SK-N-SH treated with all-trans-retinoic acid at 6 μM for 48 hours (cell line): ENCODE data around the gene LEPR.
A peak's percentile ranks its signal among the peaks of the same experiment; 100 is the strongest.

Source experiments
- ARNTL ChIP-seq: fragments of 450-650 bp; formaldehyde crosslinking; IDR thresholded peaks from 2 replicates; pipeline ENCODE4 v1.5.0; 2020; ENCODE audit warnings: low read depth, mild to moderate bottlenecking, moderate library complexity, borderline replicate concordance
- CREB5 ChIP-seq: fragments of 250-450 bp; sonication (Bioruptor Pico); IDR thresholded peaks from 2 replicates; pipeline ENCODE4 v1.5.1; 2020; ENCODE audit warnings: low read depth, mild to moderate bottlenecking, moderate library complexity
- GLIS3 ChIP-seq: fragments of 250-450 bp; sonication (Bioruptor Pico); IDR thresholded peaks from 2 replicates; pipeline ENCODE4 v1.5.0; 2020; ENCODE audit warnings: mild to moderate bottlenecking, moderate library complexity
- OSR1 ChIP-seq: fragments of 250-450 bp; sonication (Bioruptor Pico); IDR thresholded peaks from 2 replicates; pipeline ENCODE4 v1.8.0; 2022; ENCODE audit warnings: moderate library complexity, mild to moderate bottlenecking, inconsistent platforms
- PPARA ChIP-seq: fragments of 250-450 bp; sonication (Bioruptor Pico); IDR thresholded peaks from 2 replicates; pipeline ENCODE4 v1.5.0; 2020; ENCODE audit warnings: mild to moderate bottlenecking, borderline replicate concordance
- RARB ChIP-seq: fragments of 250-450 bp; sonication (Bioruptor Pico); IDR thresholded peaks from 2 replicates; pipeline ENCODE4 v1.8.0; 2021; ENCODE audit warnings: mild to moderate bottlenecking, moderate library complexity
- ZFP3 ChIP-seq: fragments of 250-450 bp; sonication (Bioruptor Pico); IDR thresholded peaks from 2 replicates; pipeline ENCODE4 v1.5.0; 2020; ENCODE audit warnings: mild to moderate bottlenecking, moderate library complexity
- ZFP30 ChIP-seq: fragments of 450-650 bp; formaldehyde crosslinking; IDR thresholded peaks from 2 replicates; pipeline ENCODE4 v1.5.0; 2022; ENCODE audit warnings: mild to moderate bottlenecking, moderate library complexity
- ZNF565 ChIP-seq: fragments of 450-650 bp; formaldehyde crosslinking; conservative IDR thresholded peaks from 2 replicates; pipeline ENCODE4 v1.5.0; 2020; ENCODE audit warnings: low read depth, mild to moderate bottlenecking, moderate library complexity
- ZNF70 ChIP-seq: fragments of 450-650 bp; formaldehyde crosslinking; IDR thresholded peaks from 2 replicates; pipeline ENCODE4 v1.5.0; 2020; ENCODE audit warnings: mild to moderate bottlenecking, moderate library complexity
- TF ChIP-seq, protein P1 (sequence below): fragments of 250-450 bp; sonication (Bioruptor Pico); IDR thresholded peaks from 2 replicates; pipeline ENCODE4 v1.8.0; 2020; ENCODE audit warnings: mild to moderate bottlenecking, moderate library complexity, borderline replicate concordance
- TF ChIP-seq, protein P2 (sequence below): fragments of 250-450 bp; sonication (Bioruptor Pico); IDR thresholded peaks from 2 replicates; pipeline ENCODE4 v1.5.0; 2020; ENCODE audit warnings: mild to moderate bottlenecking, moderate library complexity

DNA sequence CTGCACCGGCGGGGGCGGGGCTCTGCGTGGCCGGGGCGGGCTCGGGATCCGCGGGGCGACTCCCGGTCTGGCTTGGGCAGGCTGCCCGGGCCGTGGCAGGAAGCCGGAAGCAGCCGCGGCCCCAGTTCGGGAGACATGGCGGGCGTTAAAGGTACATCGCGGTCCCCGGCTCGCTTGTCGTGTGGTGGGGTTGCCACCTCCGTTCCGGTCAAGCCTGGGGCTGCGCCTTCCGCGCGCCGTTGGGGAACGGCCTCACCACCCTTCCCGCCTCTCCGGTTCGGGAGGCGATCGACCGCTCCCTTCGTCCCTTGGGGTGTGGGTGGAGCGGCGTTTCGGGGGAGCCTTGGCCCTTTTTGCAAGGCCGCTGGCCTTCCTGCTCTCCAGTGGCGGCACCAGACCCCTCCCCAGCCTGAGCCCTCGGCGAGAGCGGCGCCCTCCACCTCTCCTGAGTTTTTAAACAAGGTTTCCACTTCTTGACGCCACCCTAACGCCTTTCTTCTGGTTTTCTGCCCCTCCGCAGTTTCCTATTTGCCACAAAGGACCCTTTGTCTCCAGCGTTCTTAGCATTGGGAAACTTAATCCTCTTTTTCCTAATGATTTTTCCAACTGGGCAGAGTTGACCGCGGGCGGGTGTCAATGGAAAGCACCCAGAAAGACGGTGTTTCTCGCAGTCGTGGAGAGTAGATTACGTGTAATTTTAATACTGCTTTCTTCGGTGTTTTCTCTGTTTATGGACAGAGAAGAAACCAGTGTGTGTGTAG is at the start of gene LEPR, which contains the start of gene LEPROT:
- TF ChIP-seq ZNF70 (no peak), ARNTL (CRISPR knock-in tag) (no peak), ZNF565 (CRISPR knock-in tag) (no peak), GLIS3 (peak; percentile 42; the same call in 1 of the 2 replicates), PPARA (CRISPR knock-in tag) (no peak), CREB5 (CRISPR knock-in tag) (no peak), RARB (CRISPR knock-in tag) (no peak), OSR1 (no peak), ZFP30 (CRISPR knock-in tag) (no peak), ZFP3 (CRISPR knock-in tag) (peak; percentile 29; the same call in 1 of the 2 replicates)
- TF ChIP-seq, protein P1, sequence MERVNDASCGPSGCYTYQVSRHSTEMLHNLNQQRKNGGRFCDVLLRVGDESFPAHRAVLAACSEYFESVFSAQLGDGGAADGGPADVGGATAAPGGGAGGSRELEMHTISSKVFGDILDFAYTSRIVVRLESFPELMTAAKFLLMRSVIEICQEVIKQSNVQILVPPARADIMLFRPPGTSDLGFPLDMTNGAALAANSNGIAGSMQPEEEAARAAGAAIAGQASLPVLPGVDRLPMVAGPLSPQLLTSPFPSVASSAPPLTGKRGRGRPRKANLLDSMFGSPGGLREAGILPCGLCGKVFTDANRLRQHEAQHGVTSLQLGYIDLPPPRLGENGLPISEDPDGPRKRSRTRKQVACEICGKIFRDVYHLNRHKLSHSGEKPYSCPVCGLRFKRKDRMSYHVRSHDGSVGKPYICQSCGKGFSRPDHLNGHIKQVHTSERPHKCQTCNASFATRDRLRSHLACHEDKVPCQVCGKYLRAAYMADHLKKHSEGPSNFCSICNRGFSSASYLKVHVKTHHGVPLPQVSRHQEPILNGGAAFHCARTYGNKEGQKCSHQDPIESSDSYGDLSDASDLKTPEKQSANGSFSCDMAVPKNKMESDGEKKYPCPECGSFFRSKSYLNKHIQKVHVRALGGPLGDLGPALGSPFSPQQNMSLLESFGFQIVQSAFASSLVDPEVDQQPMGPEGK (CRISPR knock-in tag) = no peak
- TF ChIP-seq, protein P2, sequence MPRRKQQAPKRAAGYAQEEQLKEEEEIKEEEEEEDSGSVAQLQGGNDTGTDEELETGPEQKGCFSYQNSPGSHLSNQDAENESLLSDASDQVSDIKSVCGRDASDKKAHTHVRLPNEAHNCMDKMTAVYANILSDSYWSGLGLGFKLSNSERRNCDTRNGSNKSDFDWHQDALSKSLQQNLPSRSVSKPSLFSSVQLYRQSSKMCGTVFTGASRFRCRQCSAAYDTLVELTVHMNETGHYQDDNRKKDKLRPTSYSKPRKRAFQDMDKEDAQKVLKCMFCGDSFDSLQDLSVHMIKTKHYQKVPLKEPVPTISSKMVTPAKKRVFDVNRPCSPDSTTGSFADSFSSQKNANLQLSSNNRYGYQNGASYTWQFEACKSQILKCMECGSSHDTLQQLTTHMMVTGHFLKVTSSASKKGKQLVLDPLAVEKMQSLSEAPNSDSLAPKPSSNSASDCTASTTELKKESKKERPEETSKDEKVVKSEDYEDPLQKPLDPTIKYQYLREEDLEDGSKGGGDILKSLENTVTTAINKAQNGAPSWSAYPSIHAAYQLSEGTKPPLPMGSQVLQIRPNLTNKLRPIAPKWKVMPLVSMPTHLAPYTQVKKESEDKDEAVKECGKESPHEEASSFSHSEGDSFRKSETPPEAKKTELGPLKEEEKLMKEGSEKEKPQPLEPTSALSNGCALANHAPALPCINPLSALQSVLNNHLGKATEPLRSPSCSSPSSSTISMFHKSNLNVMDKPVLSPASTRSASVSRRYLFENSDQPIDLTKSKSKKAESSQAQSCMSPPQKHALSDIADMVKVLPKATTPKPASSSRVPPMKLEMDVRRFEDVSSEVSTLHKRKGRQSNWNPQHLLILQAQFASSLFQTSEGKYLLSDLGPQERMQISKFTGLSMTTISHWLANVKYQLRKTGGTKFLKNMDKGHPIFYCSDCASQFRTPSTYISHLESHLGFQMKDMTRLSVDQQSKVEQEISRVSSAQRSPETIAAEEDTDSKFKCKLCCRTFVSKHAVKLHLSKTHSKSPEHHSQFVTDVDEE = 0 out of 2 replicates have a peak, but pooled peaks have one; percentile 33
